ENCODE results near the gene PRDM4. TPM values are rescaled to one million over a fixed set of nuclear protein-coding genes. Genes with fewer than 3 reads are reported as not detected.
"Not testable (repeated sequence)": the region's sequence is repeated elsewhere in the genome, so short reads cannot be mapped to it uniquely, and the experiment has no call there.

PRDM4 gene
- total RNA-seq, 1 donor from 2014 or later: 37.4 TPM

DNA sequence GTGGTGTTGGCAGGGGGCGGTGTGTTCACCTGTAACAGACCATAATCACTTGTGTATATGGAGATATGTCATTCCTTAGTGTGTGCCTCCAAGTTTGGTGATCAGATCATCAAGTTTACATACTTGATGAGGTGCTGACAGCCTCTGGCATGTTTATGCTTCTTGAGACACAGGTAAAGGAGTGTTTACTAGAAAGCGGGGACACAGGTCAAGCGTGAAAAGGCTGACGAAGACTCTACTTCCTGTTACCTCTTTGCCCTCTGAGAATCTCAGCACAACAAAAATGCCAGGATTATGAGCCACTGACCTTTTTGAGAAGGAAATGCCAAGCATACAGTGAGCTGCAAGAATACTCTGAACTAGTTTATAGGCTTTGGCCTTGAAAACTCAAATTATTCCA, 29.6 kb downstream of the PRDM4 start:
- DNase-seq (ENCODE audit: low read depth, low spot score): no peak
- no peaks in the 10 kb centered on the region for H3K4me1 Mint-ChIP-seq
- TF ChIP-seq, protein P1, sequence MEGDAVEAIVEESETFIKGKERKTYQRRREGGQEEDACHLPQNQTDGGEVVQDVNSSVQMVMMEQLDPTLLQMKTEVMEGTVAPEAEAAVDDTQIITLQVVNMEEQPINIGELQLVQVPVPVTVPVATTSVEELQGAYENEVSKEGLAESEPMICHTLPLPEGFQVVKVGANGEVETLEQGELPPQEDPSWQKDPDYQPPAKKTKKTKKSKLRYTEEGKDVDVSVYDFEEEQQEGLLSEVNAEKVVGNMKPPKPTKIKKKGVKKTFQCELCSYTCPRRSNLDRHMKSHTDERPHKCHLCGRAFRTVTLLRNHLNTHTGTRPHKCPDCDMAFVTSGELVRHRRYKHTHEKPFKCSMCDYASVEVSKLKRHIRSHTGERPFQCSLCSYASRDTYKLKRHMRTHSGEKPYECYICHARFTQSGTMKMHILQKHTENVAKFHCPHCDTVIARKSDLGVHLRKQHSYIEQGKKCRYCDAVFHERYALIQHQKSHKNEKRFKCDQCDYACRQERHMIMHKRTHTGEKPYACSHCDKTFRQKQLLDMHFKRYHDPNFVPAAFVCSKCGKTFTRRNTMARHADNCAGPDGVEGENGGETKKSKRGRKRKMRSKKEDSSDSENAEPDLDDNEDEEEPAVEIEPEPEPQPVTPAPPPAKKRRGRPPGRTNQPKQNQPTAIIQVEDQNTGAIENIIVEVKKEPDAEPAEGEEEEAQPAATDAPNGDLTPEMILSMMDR (conservative IDR thresholded peaks at IDR 0.05): no peak
- no peaks in the 10 kb centered on the region for H3K27me3 Mint-ChIP-seq (ENCODE audit: low read depth)
- no peaks in the 10 kb centered on the region for H3K9me3 Mint-ChIP-seq
- H3K27ac Mint-ChIP-seq (ENCODE audit: unreplicated experiment): no peak overlapping the region
- no peak overlapping the region for H3K4me3 Mint-ChIP-seq
- peaks cover 9% of the 10 kb centered on the region for H3K36me3 Mint-ChIP-seq (ENCODE audit: low read depth)

DNA sequence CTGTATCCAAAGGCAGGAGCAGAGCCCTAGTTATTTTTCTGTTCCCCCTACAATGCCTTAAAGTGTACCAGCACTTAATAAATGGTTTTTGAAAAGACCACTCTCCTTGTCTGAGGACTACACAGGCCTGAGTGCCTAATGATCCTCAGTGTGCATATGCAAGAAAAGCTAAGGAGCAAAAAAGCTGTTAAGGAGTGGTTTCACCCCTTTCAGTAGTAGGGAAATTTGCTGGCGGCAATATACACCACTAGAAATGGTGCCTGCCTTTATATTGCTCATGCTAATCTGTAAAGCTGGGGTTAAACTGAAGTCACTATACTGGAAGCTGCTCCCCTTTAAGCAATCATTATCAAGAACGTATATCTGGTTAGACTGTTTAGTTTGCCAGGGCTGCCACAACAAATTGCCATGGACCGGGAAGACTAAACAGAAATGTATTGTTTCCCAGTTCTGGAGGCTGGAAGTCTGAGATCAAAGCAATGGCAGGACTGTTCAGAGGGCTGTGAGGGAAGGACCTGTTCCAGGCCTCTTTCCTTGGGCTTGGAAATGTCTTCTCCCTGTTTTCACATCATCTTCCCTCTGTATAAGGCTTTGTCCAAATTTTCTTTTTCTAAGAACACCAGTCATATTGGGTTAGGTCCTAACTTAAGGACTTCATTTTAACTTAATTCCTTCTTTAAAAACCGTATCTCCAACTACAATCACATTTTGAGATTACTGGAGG, 30.2 kb downstream of the PRDM4 start:
- DNase-seq (ENCODE audit: low read depth, low spot score): no peak
- Mint-ChIP-seq H3K36me3 (ENCODE audit: low read depth) (peaks cover 9% of the 10 kb centered on the region), H3K27ac (ENCODE audit: unreplicated experiment) (no peak overlapping the region), H3K27me3 (ENCODE audit: low read depth) (no peaks in the 10 kb centered on the region), H3K4me1 (no peaks in the 10 kb centered on the region), H3K9me3 (no peaks in the 10 kb centered on the region), H3K4me3 (no peak overlapping the region)
- TF ChIP-seq, protein P1 (conservative IDR thresholded peaks at IDR 0.05): no peak

DNA sequence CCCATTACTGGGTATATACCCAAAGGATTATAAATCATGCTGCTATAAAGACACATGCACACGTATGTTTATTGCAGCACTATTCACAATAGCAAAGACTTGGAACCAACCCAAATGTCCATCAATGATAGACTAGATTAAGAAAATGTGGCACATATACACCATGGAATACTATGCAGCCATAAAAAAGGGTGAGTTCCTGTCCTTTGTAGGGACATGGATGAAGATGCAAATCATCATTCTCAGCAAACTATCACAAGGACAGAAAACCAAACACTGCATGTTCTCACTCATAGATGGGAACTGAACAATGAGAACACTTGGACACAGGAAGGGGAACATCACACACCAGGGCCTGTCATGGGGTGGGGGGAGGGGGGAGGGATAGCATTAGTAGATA, 33.2 kb downstream of the PRDM4 start:
- not testable (repeated sequence) for H3K4me1 Mint-ChIP-seq

DNA sequence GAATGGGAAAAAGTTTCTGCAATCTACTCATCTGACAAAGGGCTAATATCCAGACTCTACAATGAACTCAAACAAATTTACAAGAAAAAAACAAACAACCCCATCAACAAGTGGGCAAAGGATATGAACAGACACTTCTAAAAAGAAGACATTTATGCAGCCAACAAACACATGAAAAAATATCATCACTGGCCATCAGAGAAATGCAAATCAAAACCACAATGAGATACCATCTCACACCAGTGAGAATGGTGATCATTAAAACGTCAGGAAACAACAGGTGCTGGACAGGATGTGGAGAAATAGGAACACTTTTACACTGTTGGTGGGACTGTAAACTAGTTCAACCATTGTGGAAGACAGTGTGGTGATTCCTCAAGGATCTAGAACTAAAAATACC, 33.6 kb downstream of the PRDM4 start:
- not testable (repeated sequence) for H3K4me1 Mint-ChIP-seq; H3K27ac Mint-ChIP-seq (ENCODE audit: unreplicated experiment); DNase-seq (ENCODE audit: low read depth, low spot score); H3K9me3 Mint-ChIP-seq; H3K27me3 Mint-ChIP-seq (ENCODE audit: low read depth); H3K4me3 Mint-ChIP-seq
- H3K36me3 Mint-ChIP-seq (ENCODE audit: low read depth): peaks cover 15% of the 10 kb centered on the region

More for the DNA sequence above, 33.2 kb downstream of the PRDM4 start:
- H3K9me3 Mint-ChIP-seq; H3K27ac Mint-ChIP-seq (ENCODE audit: unreplicated experiment); H3K27me3 Mint-ChIP-seq (ENCODE audit: low read depth); H3K4me3 Mint-ChIP-seq; DNase-seq (ENCODE audit: low read depth, low spot score): not testable (repeated sequence)
- peaks cover 12% of the 10 kb centered on the region for H3K36me3 Mint-ChIP-seq (ENCODE audit: low read depth)

DNA sequence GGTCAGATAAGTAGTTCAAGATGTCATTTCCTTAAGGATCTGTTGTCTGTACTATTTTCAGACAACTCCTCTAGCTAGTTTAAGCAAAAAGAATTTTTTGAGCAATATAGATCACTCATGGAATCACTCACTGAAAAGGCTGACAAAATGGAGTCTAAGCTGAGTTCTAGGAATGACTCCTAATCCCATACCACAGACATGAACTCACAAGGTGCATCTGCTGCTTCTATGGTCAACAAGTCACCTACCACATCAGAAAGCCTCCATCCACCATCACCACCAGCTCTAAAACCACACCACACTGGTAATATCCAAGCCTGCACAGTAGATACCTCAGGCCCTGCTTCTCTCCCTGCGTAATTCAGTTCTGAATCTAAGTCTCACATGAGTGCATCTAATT, 42.3 kb downstream of the PRDM4 start:
- DNase-seq (ENCODE audit: low read depth, low spot score): no peak
- H3K9me3 Mint-ChIP-seq: peaks cover 5% of the 10 kb centered on the region
- H3K4me1 Mint-ChIP-seq: no peaks in the 10 kb centered on the region
- no peaks in the 10 kb centered on the region for H3K27me3 Mint-ChIP-seq (ENCODE audit: low read depth)
- H3K4me3 Mint-ChIP-seq: no peak overlapping the region
- peaks cover 24% of the 10 kb centered on the region for H3K36me3 Mint-ChIP-seq (ENCODE audit: low read depth)
- TF ChIP-seq, protein P1 (conservative IDR thresholded peaks at IDR 0.05): no peak
- no peak overlapping the region for H3K27ac Mint-ChIP-seq (ENCODE audit: unreplicated experiment)

DNA sequence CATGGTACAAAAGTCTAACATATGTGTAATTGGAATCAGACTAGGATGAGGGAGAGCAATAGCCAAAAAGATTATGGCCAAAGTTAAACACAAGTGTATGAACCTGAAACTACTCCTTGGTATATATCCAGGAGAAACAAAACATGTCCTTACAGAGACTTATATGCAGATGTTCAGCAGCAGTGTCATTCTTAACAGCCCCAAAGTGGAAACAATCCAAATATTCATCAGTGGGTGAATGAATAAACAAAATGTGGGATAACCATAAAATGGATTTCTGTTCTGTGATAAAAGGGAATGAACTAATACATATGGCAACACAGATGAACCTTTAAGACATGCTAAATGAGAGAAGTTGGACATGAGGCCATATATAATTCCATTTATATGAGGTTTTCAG, 45.2 kb downstream of the PRDM4 start:
- no peaks in the 10 kb centered on the region for H3K4me1 Mint-ChIP-seq
- DNase-seq (ENCODE audit: low read depth, low spot score): no peak
- no peak overlapping the region for H3K4me3 Mint-ChIP-seq
- no peaks in the 10 kb centered on the region for H3K9me3 Mint-ChIP-seq
- no peak overlapping the region for H3K27ac Mint-ChIP-seq (ENCODE audit: unreplicated experiment)
- no peaks in the 10 kb centered on the region for H3K27me3 Mint-ChIP-seq (ENCODE audit: low read depth)
- TF ChIP-seq, protein P1 (conservative IDR thresholded peaks at IDR 0.05): no peak
- H3K36me3 Mint-ChIP-seq (ENCODE audit: low read depth): peaks cover 16% of the 10 kb centered on the region

DNA sequence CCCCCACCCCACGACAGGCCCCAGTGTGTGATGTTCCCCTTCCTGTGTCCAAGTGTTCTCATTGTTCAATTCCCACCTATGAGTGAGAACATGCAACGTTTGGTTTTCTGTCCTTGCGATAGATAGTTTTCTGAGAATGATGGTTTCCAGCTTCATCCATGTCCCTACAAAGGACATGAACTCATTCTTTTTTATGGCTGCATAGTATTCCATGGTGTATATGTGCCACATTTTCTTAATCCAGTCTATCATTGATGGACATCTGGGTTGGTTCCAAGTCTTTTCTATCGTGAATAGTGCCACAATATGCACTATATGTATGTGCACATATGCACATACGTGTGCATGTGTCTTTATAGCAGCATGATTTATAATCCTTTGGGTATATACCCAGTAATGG, 55.4 kb downstream of the PRDM4 start:
- H3K36me3 Mint-ChIP-seq (ENCODE audit: low read depth): peaks cover 71% of the 10 kb centered on the region
- H3K4me1 Mint-ChIP-seq: not testable (repeated sequence)

More for the DNA sequence above, 55.4 kb downstream of the PRDM4 start:
- not testable (repeated sequence) for DNase-seq (ENCODE audit: low read depth, low spot score); H3K27ac Mint-ChIP-seq (ENCODE audit: unreplicated experiment); H3K27me3 Mint-ChIP-seq (ENCODE audit: low read depth); H3K4me3 Mint-ChIP-seq; H3K9me3 Mint-ChIP-seq
